Gastroesophageal sphincter (tissue), 3 donors: ENCODE measurements around the gene GTF3C1.

Experiments used
- CTCF ChIP-seq, 4 experiments: fragments of 200-600 bp in 2 of 4; fragments of 450-650 bp in 2 of 4; sonication (generic) in 1 of 4; IDR thresholded peaks; one replicate each; pipeline ENCODE4 v1.5.1; 2017 to 2019; ENCODE audit warnings: antibody characterized with exemption in 4 of 4, mild to moderate bottlenecking in 2 of 4, moderate library complexity in 2 of 4
- POLR2AphosphoS5 ChIP-seq: sonication (generic); formaldehyde crosslinking; IDR thresholded peaks from one replicate; pipeline ENCODE4 v1.6.1; 2017; ENCODE audit warnings: antibody characterized with exemption

- TF ChIP-seq CTCF (IDR thresholded peaks at IDR 0.05) (no peak), POLR2AphosphoS5 (no peak)
Measured at GRCh38 chr16:27549464-27549745, 308 bp downstream of the GTF3C1 start.
